Stimulated activated CD8-positive, alpha-beta memory T cell treated with anti-CD3 and anti-CD28 coated beads, Interleukin-7, amount 100 ng/mL, for 4 hours (primary cell): ENCODE measurements around the gene DMBT1.

Source experiments
- DNase-seq, 2 donors: peaks; one replicate each; pipeline ENCODE4 v3.0.0-alpha.2; 2020; ENCODE audit warnings: low read depth in 2 of 2

DMBT1 gene

GRCh38 chr10:122548407-122549085 lies 12.0 kb upstream of the DMBT1 start:
- no peak for DNase-seq

DNA sequence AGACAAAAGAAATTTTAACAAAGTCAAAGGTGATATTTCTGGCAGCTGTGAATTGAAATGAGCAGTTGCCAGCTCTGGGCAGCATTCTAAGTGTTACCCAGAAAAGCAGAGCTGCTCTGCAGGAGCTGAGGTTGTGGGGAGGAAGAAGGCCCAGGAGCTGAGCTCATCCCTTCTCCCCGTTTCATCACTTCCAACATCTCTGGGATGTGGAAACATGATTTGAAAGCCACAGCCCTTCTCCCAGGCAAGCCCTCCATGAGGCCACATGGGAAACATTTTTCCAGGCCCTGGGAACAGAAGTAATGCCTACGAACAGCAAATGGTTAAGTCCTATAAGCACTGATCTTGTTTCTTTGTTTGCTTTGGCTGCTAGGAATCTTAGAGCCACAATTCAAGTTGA lies 10.9 kb upstream of the DMBT1 start:
- DNase-seq = no peak

DNA sequence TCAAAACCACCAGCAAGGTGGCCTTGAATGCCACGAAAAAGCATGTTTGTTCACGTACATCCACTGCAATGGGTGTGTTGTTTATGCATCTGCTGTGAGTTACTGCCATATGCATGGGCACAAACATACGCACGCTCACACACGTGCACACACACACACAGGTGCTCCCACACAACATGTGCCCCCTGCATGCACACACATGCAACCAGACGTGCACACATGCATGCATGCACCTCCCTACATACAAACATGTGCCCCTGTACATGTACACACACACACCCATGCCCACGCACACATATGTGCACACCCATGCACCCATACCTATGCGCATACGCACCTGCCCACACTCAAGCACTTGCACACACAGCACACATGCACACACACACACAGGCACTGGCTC lies 10.1 kb upstream of the DMBT1 start:
- DNase-seq = no peak

- DNase-seq = no peak
Measured at GRCh38 chr10:122550983-122551382, 9.6 kb upstream of the DMBT1 start.

GRCh38 chr10:122551450-122551849 lies 9.1 kb upstream of the DMBT1 start:
- peak; percentile 15 to 17 for DNase-seq

GRCh38 chr10:122553341-122553740 lies 7.2 kb upstream of the DMBT1 start:
- no peak for DNase-seq

- DNase-seq = no peak
Measured at GRCh38 chr10:122554131-122555036, 6.2 kb upstream of the DMBT1 start.

- DNase-seq = no peak
Measured at GRCh38 chr10:122555442-122555841, 5.1 kb upstream of the DMBT1 start.

DNA sequence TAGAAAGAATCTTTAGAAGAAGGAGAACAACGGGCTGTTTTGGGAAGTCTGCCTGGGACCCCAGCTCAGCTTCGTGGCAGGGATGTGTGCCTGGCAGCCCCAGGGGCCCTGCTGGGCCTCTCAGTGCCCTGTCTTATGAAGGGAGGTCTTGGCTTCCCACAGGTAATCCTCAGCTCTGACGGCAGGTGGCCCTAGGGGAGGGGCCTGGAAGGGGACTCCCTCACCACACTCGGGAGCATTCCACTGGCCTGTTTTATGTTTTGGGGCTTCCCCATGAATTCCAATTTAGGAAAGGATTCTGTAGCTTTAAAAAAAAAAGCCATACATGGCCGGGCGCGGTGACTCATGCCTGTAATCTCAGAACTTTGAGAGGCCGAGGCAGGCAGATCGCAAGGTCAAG lies 3.0 kb upstream of the DMBT1 start:
- DNase-seq = no peak

GRCh38 chr10:122558452-122558851 lies 2.1 kb upstream of the DMBT1 start:
- no peak for DNase-seq

DNA sequence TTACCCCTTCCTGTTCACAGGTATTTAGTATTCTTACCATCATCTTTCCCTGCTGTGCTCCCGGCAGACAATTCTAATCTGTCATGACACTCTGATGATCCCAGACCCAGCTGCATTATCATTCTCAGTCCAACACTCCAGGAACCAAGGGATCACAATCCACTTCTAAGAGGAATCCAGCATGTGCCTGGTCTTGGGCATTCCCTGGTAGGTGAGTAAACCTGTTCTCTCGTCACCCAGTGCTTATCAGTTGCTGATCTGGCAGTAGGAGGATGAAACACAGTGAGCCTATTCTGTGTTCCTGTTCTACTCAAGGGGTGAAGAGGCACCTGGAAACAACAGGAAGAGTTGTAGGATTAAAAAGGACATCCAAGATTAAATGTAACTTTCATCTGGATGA lies 1.3 kb upstream of the DMBT1 start:
- DNase-seq = no peak

- DNase-seq = no peak
Measured at GRCh38 chr10:122561212-122561611, 658 bp downstream of the DMBT1 start.

- no peak for DNase-seq
Measured at GRCh38 chr10:122561792-122562191, 1.2 kb downstream of the DMBT1 start.

DNA sequence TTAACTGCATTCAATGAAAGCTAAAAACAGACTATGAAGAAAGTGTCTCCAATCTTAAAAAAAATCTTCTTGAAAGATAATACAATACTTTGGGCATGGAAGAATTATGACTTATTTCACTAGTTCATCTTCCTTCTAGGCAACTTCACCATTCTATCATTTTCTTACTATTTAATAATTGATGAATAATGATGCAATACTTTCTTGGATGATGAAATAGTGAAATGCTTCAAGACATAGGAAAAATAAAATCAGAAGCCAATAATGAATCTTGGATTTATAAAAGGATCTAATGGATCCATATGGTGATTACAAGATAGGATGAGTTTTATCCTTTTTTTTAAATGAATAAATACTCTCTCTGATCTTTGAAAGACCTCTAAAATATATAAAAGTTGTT lies 4.4 kb downstream of the DMBT1 start:
- no peak for DNase-seq

- peak; percentile 38 to 58 for DNase-seq
Measured at GRCh38 chr10:122565766-122566206, 5.2 kb downstream of the DMBT1 start.

- no peak for DNase-seq
Measured at GRCh38 chr10:122566632-122567031, 6.1 kb downstream of the DMBT1 start.

DNA sequence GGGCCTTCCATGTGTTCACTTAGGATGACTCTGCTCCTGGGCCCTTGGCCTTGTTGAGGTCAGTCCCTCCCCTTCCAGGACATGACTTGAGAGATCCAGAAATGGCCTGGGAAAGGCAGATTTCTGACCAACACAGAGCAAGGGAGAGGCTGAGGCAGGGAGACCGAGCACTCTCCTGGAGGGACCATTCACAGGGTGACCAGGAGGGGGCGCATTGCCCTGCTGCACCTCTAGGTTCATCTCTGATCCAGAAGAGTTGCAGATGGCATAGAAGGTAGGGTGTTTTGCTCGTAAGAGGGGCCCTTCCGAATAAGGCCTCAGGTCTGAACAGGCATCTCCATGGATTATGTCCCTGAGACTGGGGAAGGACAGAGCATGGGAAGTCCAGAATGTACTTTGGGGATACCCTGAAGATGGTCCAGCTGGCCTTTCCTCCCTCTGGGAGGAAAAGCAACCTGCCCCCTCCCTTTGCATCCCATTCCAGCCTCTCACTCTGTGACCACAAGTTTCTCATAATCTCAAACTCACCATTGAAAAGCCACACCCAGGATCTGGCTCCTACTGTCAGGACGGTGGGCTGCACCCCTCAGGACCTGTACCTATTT lies 6.6 kb downstream of the DMBT1 start:
- DNase-seq = no peak

DNA sequence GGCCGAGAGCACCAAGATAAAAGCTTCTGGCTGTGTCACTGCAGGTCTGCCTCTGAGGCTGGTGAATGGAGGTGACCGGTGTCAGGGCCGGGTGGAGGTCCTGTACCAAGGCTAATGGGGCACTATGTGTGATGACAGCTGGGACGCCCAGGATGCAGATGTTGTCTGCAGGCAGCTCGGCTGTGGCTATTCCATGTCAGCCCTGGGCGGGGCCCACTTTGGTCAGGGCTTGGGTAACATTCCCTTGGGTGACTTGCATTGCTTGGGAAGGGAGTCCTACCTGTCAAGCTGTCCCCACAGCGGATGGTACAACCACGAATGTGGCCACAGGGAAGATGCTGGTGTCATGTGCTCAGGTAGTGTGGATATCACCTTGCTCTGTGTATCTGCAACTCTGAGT lies 8.0 kb downstream of the DMBT1 start:
- DNase-seq = no peak

DNA sequence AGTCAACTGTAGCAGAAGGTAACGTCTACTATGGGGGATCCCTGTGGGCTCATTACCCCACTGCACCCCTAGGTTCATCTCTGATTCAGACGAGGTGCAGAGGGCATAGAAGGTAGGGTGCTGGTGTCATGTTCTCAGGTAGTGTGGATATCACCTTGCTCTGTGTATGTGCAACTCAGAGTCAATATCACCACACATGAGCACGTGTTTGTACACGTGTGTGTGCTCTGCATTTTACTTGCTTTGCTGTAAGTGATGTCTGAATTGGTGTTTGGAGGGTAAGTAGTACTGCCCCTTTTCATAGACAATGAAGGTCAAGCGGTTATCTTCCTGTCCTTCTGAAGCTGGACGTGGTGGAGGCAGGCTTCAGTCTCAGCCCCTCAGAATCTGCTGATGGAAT lies 10.4 kb downstream of the DMBT1 start:
- DNase-seq = no peak

DNA sequence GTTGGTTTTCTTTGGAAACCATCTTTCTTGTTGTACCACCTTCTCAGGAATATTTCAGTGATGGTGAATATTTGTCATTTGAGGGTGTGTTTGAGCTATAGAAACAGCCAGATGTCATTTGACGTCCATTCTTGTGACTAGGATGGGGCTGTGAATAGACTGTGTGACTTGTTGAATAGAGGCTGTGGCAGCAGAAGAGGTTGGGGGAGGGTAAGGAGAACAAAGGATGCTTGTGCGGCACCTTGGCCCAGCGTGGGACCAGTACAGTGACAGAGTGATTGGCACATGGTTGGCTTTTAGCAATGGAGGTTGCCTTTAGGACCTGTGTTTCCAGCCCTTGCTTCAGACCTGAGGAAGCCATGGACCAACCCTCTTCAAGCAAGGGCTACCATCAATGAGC lies 11.3 kb downstream of the DMBT1 start:
- DNase-seq = no peak

GRCh38 chr10:122575776-122576175 lies 15.2 kb downstream of the DMBT1 start:
- no peak for DNase-seq

DNA sequence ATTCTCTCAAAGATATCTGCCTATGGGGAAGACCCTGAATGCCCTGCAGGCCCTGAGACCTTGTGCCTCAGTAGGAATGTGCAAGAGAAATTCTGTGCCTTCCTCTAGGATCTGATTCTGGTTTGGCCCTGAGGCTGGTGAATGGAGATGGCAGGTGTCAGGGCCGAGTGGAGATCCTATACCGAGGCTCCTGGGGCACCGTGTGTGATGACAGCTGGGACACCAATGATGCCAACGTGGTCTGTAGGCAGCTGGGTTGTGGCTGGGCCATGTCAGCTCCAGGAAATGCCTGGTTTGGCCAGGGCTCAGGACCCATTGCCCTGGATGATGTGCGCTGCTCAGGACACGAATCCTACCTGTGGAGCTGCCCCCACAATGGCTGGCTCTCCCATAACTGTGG lies 15.7 kb downstream of the DMBT1 start:
- DNase-seq = no peak
